NCI-H2171 treated with DMSO at 0.1 percent for 48 hours (cell line): ENCODE data around the gene RAD51B.

Experiments
- DNase-seq: peaks from one replicate; lab custom pipeline; 2025; lab: John Stamatoyannopoulos, UW

Gene RAD51B

DNA sequence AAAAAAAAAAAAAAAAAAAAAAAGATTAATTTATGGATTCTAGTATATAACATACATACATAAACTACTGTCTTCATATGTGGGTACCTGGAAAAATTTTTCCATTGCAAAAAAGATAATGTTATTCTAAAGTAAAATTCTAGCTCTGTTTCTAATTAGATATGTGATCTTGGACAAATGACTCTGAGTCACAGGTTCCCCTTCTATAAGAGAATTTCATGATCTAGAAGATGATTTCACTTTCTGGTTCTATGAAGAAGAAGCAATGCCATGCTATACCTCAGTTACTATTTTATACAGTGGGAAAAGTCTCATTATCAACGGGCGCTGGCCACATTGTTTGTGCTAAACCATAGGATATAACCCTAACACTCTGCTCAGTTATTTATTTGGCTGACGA is 622.0 kb downstream of the RAD51B start:
- no peak for DNase-seq

DNA sequence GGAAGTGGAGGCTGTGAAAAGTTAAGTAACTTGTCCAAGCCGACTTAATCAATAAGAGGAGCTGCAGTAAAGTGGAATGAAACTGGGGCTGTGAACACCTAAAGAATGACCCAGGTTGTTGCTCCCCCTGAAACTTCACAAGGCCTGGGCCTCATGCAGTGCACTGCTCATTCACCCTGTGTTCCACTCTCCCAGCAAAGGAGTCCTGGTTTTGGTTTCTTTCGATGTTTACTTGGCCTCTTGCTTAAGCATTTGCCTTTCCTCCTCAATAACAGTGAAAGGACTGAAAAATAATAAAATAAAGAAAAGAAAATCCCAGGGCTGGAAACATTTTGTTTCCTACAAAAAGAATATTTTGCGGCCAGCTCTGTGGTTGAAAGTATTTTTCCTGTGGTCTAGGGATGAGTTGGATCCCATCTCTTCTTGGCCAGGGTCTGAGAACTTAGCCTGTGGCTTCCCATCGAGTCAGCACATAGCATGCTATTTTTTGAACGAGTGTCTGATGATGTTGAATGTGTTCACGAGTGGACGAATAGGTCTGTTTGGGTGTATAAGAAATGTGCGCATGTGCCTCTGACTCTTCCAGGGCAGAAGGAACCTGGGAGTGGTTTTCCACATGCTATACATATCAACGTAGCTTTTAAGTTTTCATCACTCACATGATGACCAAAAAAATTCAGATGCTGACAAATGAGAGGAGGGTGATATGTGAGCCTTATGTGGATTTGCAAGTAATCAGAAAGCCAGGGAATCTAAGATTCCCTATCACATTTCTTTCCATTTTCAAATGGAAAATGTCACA is 623.5 kb downstream of the RAD51B start:
- no peak for DNase-seq

DNA sequence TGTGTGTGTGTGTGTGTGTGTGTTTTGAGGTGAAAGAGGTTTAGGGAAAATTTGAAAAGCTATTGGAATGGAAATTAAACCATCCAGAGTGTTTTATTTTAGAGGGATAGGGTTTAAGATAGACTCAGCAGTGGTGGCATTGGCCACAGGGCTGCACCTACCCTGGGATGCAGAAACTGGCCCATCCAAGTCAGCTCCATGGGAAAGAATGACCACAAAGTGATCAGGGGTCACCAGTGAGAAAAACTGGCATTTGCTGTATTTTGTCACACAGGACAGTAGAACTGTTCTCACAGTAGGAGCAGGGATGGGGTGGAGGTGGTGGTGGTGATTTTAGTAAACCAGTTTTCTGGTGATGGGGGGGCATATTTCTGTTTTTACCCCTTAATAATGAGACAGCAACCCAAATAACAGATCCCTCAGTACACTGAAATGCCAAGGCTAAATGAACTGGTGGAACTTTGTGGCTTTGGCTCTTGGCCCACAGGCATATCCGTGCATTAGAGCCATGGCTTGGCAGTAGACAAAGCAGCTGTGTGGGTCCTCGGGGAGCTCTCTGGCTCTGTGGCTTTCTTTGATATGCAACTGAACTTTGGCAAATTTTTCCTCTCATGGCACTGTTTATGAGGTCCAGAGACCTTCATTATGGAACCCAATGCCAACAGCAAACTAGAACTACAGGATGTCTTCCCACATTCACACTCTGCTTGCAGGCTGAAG is 625.0 kb downstream of the RAD51B start:
- DNase-seq = no peak

DNA sequence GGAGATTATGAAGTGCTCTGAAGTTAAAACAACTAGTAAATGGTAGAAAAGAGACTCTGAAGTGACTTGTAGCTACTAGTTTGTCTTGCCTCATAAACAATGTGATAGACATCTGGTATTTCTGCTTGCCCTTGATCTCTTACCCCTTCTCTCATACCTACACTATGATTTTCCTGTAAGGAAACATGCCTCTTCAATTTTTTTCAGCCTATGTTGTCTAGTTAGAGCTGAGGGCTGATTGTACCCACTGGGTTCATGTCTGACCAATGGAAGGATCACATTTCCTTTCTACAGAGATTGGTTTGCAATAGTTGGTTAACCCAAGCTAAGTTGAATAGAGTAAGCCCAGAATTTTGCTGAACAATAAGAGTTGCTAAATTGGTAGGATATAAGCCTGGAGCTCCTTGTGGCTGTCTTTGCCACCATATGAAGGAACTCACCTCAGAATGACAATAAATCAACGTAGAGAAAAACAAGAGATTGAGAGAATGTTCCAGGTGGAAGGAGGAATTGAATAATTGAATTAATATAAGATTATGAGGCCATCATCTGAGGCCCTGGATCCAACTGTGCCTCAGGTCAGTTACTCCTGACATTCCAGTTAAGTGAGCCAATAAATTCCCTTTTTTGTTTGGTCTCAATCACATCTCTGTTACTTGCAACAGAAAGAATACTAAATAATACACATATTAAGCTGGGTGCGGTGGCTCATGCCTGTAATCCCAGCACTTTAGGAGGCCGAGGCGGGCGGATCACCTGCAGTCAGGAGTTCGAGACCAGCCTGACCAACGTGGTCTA is 626.9 kb downstream of the RAD51B start:
- no peak for DNase-seq

DNA sequence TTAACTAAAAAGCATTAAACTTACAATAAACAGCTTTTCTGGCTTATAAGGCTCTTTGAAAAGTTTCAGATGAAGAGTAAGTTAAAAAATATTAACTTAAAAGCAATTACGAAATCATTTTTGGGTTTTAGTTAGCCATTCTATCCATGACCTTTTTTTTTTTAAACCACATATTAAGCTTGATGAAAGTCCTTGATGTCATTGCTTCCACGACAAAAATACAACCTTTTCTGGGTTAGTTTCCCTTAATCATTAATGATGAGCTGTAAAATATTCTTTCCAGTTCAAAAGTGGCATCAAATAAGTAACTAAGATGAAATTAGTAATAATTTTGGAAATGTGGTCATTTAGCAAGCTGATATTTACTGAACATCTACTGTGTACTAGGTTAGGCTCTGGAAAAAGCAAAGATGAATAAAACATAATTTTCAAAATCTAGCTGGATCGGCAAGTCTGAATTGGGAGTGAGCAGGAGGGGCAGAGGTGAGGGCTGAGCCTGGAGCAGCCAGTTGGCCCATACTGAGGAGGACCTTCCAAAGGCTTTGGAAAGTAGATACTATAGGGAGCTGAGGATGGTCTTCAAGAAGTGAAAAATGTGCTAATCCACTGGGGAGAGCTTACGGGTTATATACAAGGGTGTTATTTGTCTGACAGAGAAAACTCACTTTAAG is 628.1 kb downstream of the RAD51B start:
- no peak for DNase-seq

DNA sequence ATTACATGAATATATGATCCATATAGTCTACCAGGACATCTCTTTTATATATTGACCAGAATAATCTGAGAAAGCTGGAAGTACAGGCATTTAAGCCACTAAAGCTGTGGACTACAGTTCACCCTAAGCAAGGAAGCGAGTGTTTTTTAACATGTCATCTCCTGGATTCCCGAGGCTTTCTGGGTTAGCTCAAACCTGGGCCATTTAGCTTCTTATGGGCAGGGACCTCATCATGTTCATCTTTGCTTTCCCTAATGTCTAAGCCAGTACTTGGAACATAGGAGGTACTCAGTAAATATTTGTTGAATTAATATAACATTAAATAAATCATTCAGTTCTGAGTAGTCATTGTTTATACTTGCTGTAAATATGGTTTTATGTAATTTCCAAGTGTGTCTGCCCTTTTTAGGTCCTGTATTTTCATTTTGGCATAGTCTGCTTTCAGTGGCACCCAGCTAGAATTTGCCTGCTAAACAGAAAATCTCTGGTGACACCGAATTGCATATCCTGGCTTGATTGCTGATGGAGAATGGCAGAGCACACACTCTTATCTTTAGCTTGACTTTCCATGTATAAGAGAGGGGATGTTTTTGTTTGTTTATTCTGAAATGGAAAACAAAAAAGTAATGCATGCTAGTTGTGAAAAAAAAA is 628.8 kb downstream of the RAD51B start:
- DNase-seq = no peak

DNA sequence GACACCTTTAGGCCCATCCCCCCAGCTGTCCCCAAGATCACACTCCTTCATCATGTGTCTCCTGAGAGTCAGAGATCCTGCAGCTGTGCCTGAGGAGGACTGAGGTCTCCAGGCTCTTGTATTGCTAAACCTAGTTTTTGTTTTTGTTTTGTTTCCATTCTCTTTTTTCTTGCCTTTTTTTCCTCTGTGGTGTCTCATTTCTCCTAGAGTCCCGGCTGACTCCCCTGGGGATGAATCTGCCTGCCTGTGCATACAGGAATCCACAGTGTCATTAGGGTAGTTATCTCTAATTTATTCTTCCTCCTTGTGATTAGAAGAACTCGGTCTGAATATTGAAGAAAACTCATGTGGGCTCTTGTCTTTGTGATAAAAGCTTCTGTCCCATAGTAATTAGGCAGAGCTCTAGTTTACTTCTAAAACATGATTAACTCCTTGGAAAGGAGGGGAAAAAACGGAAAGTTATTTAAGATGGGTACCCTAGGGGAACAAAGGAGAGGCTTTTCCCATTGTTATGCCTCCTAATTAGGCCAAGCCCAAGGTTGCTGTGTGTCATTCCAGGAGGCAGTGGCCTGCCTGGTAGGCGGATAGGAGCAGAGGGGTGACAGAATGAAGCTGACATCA is 630.1 kb downstream of the RAD51B start:
- peak; percentile 83 for DNase-seq

DNA sequence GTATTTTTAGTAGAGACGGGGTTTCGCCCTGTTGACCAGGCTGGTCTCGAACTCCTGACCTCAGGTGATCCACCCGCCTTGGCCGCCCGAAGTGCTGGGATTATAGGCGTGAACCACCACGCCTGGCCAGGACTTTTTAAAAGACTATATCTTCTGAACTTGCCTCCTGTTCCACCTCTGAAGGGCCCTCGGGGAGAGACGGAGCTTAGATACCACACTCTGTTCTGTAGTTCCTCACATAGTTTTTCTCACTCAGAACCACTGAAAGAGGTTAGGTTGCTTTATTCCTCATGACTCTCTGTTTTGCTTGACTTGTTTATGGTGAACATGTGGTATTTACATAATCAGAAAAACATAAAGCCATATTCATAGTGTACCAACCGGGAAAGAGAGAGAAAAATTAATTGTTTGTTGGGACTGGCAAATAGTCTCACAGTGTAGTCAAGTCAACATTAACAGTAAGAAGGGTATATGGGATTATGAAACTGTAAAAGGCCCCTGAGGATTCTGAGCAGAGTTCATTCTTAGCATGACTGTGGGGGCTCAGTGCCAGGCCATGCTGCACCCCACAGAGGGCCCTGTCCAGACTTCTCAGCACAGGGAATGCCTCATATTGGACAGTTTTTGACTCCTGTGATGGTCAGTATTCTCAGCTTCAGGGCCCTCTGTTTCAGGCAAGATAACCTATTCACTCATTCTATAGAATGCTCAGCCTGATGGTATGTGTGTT is 631.0 kb downstream of the RAD51B start:
- DNase-seq = no peak

DNA sequence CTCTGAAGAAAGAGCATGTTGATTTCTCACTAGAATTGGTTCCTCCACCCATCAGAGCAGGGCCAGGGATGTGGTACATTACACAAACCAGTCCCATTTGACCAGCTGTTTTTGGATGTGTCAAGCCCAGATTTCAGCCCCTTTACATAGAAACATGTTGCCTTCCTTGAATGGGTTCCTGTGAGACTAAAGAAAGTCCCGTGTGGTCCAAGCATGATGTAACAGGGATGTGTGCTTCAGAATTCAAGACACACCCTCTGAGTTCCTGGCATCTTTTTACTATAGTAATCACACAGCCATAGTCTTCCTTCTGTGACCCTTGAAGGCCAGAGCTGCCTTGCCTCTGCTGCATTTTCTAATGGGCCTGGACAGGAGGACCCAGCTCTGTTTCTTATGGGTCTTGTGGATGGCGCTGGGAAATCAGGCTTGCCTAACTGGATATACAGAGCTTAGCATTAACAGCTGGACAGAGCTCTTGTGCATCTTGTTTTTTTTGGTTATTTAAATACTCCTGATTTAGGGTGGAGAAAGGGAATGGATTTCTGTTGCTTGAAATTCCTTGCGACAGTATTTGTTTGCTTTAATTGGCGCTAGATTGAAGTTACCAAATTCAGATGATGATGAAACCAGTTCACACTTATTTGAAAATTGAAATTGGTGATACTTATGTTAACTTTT is 632.3 kb downstream of the RAD51B start:
- DNase-seq = no peak

DNA sequence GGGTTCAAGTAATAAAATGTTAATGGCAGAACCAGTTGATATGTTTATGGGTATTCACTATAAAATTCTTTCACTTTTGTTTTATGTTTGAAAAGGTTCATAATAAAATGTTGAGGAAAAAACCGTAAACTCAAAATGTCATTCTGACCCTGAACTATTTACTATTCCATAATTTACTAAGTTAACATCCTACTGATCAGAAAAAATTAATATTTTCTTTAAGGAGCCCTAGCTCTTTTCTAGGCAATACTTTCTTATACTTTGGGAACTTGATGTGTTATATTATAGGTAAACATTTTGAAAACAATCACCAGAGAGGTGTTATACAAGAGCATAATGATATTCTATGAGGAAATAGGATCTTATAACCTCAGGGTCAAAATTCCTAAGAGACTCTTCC is 638.7 kb downstream of the RAD51B start:
- no peak for DNase-seq

DNA sequence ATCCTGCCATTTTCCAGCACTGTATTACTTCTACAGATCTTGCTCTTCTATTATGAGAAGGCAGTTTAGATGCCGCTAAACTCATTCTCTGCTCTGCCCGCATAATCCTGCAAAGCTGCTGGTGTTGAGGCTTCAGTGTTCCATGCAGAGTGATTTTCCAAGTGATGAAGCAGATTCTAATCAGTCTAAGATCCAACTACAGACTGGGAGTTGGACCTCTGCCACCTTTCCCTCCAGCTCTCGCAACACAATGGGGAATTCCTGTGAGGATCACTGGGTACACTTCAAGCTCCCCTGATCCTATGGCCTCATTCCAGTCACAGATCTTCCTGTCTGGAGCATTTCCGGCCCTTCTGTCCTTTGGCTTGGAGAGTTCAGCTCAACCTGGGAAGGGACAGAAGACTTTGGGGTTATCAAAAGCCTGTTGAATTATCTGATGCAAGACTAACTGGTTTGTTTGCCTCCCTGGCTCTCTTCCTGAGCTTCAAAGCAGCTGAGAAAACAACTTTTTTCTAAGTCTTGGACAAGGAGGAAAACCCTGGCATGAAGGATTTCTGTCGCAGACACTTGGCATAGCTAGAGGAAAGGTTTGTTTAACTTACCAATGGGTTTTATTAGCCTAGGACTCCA is 639.4 kb downstream of the RAD51B start:
- DNase-seq = peak; percentile 60

DNA sequence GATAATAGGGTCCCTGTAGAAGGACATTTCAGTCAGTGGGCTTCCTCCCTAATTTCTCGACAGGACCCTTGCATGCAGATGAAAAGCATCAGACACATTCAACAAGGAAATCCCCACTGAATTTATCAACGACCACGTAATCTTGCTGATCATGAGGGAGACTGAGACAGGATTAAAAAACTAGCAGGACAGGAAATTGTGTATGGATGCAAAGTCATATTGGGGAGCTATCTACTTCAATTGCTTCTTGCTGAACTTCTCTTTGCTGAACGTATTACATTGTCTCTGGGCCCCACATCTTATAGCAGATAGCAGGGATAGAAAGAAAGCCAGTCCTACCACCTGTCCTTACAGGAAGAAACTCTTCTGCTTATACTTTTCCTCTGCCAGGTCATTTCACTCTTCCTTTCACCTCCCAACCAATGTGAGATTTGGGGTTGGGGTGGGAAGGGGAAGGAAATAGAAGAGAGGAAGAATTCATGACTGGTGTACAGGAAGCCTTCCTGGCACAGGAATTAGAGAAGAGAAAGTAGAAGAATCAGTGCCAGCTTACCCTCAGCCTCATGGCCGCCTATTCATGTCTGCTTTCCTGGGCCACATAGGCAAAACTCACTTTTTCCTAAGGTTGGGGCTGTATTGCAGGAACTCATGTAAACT is 640.0 kb downstream of the RAD51B start:
- DNase-seq = no peak

DNA sequence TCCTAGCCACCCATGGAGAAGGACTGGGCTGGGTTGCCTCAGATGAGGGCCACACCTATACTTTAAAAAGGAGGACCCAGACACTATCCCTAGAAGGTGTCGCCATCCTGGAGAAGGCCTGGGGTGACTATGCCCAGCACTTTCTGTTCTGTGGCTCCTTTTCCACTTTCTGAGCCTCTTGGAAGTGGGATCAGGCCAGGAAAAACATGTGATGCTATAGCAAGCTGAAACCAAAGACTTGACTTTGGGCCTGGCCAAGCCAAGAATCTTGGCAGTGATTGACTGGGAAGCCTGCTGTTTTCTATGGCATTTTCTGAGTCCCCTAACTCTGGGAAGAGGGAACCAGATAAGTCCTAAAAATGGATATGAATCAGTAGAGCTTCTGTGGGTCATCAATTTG is 641.0 kb downstream of the RAD51B start:
- DNase-seq = no peak

DNA sequence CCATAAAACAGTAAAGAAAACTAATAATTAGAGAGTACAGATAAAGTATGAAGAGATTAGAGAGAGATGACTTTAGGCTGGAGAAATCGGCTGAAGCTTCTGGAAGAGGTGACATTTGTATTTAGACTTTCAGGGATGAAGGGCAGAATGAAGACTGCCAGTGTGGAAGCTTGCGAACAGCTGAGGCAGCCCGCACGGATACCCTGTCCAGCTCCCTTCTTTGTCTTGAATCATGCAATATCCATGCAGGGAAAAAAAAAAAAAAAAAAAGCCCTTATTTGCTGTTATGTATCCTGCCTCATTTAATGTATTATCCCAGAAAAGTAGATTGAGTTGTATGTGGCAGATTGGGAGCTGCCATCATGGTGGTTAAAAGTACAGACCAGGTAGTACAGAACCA is 641.5 kb downstream of the RAD51B start:
- no peak for DNase-seq

DNA sequence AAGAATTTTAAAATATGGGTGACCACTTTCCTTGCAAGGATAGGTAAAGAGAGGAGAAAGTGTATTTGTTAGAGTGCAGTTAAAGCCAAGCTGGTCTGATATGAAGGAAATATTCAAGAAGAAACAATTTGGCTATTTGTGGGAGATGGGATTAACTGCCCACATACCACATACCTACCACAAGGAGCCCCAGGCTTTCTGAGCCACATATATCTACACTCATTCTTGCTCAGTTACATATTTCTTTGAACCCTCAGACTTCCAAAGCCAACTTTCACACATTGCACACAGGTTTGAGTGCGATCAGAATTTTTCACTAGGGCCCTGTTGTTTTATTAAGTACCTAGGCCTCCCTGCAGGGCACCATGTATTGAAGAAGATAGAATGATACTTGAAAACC is 643.1 kb downstream of the RAD51B start:
- DNase-seq = no peak

DNA sequence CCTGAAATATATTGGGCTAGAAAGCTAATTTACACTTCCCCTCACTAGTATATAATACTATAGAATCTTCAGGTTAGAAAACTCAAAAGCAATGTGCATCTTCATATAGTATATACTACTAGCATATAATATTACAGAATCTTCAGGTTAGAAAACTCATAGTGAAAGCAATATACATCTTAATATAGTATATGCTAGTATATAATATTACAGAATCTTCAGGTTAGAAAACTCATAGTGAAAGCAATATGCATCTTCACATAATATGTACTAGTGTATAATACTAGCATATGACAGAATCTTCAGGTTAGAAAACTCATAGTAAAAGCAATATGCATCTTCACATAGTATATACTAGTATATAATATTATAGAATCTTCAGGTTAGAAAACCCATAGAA is 643.7 kb downstream of the RAD51B start:
- no peak for DNase-seq

DNA sequence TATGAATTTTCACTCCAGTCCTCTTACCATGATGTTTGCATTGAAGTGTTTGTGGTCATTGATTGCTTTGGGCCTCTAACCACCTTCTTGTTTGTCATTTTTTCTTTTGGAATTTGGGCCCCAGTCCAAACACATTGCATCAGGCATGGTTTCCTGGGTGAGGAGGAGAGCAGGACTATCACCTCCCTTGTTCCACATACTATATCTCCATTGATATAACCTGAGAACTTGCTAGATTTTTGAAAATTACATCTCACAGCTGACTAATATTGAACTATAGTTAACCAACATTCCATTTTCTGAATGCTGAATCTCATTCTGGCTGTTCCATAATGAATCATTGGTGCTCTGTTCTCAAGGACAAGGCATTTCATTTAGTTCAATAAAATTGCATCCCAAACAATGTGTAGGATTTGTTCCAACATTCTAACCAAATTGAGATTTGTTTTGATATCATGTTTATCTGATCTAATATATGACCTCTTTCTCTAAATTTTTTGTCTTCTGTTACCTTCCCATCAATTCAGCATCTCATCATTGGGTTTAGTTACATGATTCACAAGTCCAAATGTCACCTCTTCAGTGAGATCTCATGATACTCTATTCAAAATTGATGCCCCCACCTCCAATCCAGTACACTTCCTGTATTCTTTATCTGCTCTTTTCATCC is 644.3 kb downstream of the RAD51B start:
- no peak for DNase-seq

DNA sequence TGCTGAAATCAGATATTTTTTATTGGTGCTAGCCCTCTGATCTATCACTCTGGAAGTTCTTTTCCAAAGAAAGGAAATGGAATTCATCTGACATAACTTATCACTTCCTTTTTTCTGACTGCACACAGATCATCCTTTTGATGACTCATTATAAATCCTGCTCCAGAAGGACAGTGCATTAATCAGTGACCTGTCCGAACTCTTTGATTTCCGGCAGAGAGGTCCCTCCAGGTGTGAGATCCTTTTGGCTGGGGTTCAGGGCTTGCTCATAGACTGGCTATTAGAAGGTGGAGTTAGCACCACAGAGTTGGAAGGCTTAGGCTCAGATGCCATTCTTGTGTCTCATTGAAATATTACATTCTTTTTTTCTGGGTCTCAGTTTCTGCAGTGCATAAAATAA is 645.1 kb downstream of the RAD51B start:
- no peak for DNase-seq
